ENCODE data around the gene NDUFB1.
A peak's percentile ranks its signal among the peaks of the same experiment; 100 is the strongest.

Gene NDUFB1

GRCh38 chr14:92121670-92122350 lies at the start of gene NDUFB1, which contains the start of gene CPSF2:
TSS of gene NDUFB1 (minus strand) at chr14:92121706. CDS start at chr14:92117637, 4,069 bp downstream.
TSS of gene CPSF2 (plus strand) at chr14:92121969. CDS start at chr14:92130985, 9,016 bp downstream.
- DNase-seq: peak; percentile 62

DNA sequence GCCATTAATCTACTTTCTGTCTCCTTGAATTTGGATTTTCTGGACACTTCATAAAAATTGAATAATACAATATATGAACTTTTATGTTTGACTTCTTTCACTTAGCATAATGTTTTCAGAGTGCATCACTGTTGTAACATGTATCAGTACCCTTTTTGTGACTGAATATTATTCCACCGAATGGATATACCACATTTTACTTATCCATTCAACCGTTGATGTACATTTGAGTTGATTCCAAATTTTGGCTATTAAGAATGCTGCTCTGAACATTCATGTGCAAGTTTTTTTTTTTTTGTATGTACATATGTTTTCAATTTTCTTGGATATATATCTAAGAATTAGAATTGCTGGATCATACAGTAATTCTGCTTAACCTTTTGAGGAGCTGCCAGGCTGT lies 43.5 kb upstream of the NDUFB1 start:
- no peak for DNase-seq

- DNase-seq: no peak
Measured at GRCh38 chr14:92161521-92161920, 40.0 kb upstream of the NDUFB1 start.

GRCh38 chr14:92160619-92161018 lies 39.1 kb upstream of the NDUFB1 start:
- DNase-seq: no peak

DNA sequence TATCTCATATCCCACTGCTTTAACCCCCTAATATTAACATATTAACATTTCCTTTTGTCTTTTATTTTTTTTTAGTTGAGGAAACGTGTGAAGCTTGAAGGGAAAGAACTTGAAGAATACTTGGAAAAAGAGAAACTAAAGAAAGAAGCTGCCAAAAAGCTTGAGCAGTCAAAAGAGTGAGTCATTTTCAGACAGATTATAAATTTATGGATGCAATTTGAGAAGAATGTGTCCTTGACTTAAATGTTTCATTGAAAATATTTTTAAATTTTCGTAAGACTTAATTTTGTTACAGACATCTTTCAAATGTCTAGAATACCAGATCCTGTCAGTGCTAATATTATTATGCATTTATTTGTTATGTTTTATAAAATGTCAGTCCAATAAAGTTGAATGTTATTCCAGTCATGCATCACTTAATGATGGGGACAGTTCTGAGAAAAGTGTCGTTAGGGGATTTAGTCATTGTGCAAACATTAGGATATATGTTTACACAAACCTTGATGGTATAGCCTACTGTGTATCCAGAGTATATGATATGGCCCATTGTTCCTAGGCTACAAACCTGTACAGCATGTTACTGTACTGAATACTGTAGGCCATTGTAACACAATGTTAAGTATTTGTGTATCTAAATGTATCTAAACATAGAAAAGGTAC lies 32.9 kb upstream of the NDUFB1 start:
- DNase-seq: peak; percentile 27

GRCh38 chr14:92153581-92153980 lies 32.1 kb upstream of the NDUFB1 start:
- DNase-seq: no peak

DNA sequence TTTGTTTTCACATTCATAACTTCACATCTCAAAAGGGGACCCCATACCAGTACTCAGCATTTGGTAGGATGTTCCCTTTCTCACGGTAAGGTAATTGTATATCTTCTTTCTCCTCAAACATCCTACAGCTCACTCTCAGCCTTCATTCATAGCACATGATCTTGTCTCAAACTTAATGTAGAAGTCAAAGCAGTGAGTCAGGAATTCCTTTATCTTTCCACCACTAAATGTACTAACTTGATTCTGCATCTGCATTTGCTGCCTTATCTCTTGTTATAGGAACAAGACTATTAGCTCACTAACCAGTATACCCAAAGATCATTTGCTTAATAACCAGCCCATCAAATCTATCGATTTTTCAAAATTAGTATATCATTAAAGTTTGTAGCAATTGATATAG lies 23.2 kb upstream of the NDUFB1 start:
- no peak for DNase-seq

DNA sequence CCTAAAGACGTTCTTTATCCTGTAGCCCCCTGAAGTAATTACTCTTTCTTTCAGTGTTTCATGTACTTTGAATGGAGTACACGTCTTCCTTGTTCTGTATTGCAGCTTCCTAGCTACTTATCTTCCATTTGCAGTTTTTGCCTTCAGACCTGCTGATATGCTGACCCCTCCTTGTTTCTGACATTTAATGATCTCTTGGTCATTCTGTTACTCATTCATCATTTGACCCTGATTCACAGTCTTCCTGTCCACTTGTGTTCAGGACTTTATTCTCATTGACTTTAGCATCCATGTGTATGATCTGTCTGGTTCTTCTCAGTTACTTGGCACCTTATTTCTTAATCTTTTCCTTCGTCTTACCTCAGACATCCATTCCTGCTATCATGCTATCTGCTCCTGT lies 22.5 kb upstream of the NDUFB1 start:
- DNase-seq: no peak

GRCh38 chr14:92143309-92143708 lies 21.8 kb upstream of the NDUFB1 start:
- DNase-seq: no peak

- DNase-seq: peak; percentile 5
Measured at GRCh38 chr14:92135269-92135668, 13.8 kb upstream of the NDUFB1 start.

DNA sequence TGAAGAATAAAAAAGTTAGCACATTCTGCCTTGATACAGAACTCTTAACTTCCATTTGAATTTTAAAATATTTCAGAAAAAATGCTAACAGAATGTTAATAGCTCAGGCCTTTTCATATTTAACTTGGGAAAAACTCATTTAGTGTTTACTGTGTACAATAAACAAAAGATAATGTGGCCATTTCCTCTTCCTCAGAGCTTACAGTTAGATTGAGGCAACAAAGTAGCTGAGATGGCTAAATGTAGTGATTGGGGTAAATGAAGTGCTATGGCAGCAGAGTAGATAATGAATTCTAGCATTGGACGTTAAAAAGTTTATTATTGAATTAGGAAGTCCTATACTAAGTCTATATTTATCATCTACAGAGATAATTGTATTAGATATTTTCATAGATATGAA lies 12.9 kb upstream of the NDUFB1 start:
- DNase-seq: no peak

GRCh38 chr14:92122761-92123160 lies 1.3 kb upstream of the NDUFB1 start:
- DNase-seq: no peak

GRCh38 chr14:92122351-92122677 lies 808 bp upstream of the NDUFB1 start:
- no peak for DNase-seq

DNA sequence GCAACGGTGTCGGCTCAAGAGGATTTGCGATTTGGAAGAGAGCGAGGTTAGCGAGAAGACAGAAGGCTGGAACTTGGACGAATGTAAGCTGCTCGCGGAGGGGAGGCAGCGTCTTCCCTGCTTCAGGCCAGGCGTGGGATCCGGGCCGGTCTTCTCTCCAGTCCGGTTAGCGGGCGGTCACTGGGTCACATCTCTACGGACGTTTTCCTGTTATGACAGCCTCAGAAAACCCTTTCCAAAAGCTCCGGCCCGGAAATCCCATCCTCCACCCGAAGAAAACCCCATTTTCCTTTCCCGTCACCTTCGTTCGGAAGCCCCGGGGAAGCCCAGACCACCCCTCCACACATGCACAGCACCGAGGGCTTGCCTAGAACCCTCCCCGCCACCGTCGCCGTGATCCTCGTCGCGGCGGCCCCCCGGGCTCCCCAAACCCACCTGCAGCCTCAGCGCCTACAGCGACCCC lies 268 bp downstream of the NDUFB1 start:
- no peak for DNase-seq

DNA sequence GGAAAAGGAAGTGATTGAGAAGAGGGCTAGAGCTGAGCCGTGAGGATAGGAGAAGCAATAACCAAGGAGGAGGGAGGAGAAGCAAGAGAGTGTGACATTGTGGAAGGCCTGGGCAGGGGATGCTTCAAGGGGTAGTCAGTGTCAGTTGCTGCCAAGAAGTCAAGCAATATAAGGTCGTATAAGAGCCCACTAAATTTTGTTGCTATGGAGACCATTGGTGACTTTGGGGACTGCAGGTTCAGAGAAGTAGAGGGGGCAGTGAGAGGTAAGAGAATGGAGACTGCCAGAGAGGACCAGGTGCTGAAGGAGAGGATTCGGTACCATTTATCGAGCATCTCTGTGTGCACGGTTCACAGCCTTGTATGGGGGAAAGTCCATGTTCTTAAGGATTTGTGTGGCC lies 12.0 kb downstream of the NDUFB1 start:
- DNase-seq: no peak

- DNase-seq: no peak
Measured at GRCh38 chr14:92108345-92109254, 12.9 kb downstream of the NDUFB1 start.

GRCh38 chr14:92106143-92106926 lies 15.2 kb downstream of the NDUFB1 start, which contains the start of gene ATXN3:
TSS of gene ATXN3 (minus strand) at chr14:92106582. CDS start at chr14:92106552, 30 bp downstream.
- peak; percentile 83 for DNase-seq

- DNase-seq: no peak
Measured at GRCh38 chr14:92105893-92106142, 15.7 kb downstream of the NDUFB1 start.

DNA sequence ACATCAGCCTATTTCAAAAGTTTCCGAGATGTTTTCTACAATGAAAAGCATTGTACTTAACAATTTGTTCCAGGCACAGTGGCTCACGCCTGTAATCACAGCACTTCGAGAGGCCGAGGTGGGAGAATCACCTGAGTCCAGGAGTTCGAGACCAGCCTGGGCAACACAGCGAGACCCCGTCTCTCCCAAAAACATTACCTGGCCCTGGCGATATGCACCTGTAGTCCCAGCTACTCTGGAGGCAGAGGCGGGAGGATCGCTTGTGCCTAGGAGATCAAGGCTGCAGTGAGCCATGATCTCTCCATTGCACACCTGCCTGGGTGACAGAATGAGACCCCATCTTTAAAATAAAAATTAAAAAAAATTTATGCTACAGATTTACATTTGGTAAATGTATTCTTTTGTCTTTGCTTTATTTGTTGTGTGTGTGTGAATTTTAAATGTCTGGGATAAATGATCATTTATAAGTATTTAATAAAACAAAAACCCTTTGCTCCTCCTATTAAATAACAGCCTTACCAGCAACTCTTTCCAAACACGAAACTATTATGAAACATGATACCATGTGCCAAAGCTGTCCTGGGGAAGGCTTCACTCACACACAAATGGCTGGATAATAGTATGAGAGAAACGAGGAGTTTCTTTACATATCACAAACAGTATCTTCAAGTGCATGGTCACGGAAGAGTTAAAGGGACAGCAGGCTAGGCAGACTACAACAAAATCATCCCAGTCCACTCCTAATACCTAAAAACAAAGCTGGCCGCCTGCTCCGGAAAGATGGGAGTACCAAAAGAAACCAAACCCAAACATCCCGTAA lies 16.2 kb downstream of the NDUFB1 start:
- DNase-seq: no peak

DNA sequence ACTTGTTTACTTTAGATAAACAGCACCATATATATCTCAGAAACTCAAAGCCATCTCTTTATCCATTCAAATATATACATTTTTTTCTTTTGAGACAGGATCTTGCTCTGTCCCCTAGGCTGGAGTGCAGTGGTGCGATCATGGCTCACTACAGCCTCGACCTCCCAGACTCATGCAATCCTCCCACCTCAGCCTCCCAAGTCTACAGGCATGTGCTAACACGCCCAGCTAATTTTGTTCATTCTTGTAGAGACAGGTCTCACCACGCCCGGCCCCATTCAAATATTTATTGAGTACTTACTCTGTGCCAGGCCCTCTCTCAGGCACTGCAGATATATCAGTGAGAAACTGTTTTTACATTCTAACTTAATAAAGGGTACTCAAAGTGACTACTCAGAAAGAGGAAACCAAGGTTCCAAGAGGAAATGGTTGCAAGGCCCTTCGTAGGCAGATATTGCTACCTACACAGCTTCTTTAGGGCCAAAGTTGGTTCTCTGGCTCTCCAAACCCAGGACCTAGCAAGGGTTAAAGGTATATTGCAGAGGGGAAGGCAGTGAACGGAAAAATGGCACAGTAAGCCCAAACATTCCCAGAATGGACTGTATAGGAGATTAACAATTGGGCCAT lies 18.0 kb downstream of the NDUFB1 start:
- no peak for DNase-seq

GRCh38 chr14:92099802-92100201 lies 21.7 kb downstream of the NDUFB1 start:
- DNase-seq: no peak

DNA sequence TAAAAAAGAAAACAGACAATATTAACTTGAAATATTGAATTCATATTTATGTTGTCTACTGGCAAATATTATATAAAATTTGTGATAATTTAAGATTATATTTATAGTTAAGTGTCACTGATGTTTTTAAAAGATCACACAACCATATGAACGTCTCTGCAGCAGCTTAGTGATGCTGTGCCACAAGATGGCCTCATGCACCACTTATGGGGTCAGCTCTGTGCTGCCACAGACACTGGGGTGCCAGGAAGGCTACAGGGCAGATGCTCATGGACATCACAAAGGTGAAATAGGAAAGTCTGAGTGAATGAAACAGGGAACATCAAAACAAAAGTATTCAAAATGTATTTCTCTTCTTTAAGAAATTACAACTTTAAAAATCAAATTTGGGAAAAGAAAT lies 28.2 kb downstream of the NDUFB1 start:
- no peak for DNase-seq
